Measurements from ENCODE around the gene FMO2. TPM values are rescaled to one million over a fixed set of nuclear protein-coding genes. Genes with fewer than 3 reads are reported as not detected.
"Not testable (repeated sequence)": the region's sequence is repeated elsewhere in the genome, so short reads cannot be mapped to it uniquely, and the experiment has no call there.

The FMO2 gene
- polyA plus RNA-seq, 3 donors: 1.1 to 2.4 (median 1.7) TPM

DNA sequence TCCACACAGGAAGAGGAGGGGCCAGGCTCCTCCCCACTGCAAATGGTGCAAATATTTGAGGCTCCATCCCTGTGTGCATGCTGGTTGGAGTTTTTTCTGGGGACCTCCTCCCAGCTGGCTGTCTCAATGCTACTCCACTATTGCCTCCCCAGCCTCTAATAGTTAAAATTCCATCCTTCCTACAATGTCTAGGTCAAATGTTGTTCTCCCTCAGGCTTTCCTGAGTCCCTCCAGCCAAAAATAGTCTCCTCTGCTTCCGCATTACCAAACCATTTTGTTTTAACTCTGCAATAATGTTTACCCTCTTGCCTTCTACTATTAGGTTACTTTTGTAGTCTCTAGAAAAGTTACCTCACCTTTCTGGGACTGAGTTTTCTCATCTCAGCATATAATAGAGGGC lies 33.6 kb downstream of the FMO2 start:
- no peak for DNase-seq (ENCODE audit: low read depth in 3 of 3, low spot score in 2 of 3)

- DNase-seq (ENCODE audit: low read depth in 3 of 3, low spot score in 2 of 3): no peak
Measured at GRCh38 chr1:171219346-171220080, 34.4 kb downstream of the FMO2 start.

DNA sequence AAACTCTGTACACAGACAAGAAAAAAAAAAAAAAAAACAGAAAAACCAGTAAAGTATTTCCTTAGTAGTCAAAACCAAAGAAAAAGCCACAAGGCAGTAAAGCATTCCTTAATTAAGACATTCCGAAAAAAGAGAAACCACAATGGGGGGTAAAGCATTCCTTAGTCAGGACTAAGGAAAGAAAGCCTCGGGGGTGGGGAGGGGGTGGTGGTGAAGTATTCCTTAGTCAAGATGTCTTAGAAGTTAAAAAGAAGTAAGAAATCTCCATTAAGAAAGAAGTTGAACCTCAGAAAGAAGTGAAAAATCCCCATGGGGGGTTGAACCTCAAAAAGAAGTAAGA lies 35.0 kb downstream of the FMO2 start:
- DNase-seq (ENCODE audit: low read depth in 3 of 3, low spot score in 2 of 3): no peak

DNA sequence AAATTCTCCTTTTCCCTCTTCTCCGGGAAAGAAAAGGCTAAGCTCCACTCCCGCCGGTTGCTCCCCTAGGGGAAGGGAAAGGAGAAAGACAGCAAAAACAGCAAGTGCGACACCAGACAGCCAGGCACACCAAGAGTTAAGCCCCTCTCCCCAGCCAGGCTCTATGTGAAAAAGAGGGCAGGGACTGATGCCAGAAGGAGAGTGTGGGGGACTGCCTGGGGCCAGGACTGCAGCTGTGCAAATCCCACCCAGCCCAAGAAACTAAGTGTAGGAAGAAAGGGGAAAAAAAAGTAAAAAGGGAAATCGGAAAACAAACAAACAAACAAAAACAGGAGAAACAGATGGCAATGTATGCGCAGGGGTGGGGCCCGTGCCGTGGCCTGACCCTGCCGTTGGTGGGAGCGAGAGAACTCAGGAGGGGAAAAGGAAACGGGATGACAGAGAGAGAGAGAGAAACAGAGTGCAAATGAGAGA lies 35.5 kb downstream of the FMO2 start:
- DNase-seq (ENCODE audit: low read depth in 3 of 3, low spot score in 2 of 3): peak in 1 of 3 donors; percentile 45

DNA sequence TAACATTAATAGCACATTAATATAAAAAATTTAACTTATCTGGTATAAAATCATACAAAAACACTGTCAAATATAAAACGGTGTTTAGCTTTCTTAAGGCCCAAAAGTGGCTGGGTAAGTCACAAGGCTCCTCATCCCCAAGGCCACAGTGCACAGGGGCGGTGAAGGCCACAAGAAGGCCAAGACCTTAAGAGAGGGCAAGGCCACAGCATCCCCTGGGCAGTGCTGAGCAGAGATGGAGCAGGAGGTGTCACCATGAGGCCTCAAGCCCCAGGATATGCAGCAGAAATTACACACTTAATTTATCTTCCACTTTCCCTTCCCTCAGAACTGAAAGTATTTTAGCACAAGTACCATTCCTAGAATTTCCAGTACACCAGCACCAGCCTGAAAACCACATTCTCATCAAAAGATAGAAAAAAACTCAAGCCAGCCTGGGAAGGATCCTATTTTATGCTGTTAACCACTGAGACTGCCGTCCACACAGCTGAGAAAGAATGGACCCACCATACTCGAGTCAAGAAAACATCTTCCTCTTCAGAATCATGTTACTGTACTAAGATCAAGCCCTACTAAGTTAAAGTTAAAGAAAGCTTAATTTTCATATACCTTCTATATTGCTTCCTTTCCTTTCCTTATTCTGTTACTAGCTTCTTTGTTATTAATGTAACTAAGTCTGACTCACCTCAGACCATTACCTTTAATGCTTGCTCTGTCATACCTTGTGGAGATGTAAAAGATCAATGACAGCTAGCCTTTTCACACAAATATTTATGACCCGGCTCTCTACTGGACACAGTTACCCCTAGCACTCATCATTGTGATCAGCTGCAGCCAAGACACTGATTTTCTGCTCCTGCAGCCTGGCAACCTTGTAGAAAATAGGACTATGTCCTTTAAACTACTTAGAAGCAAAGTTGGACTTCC lies 36.8 kb downstream of the FMO2 start:
- DNase-seq (ENCODE audit: low read depth in 3 of 3, low spot score in 2 of 3): no peak

DNA sequence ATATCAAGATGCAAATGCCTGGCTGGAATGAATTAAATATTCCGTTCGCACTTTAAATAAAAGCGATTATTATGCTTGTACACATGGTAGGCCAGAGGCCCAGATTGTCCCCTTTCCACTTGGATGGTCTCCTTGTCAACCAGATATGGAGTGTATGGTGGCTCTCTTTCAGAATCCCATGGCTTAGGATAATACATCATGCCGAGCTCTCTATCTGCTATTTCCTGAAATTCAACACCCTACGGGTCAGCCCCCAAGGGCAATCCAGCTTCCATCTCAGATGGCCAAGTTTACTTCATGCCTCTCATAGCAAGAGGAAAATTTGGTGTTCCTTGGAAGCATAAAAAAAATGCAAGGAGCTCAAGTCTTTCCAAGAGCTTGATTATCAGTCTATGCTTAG lies 37.8 kb downstream of the FMO2 start:
- peak in 1 of 3 donors; percentile 32 for DNase-seq (ENCODE audit: low read depth in 3 of 3, low spot score in 2 of 3)

- DNase-seq (ENCODE audit: low read depth in 3 of 3, low spot score in 2 of 3): not testable (repeated sequence)
Measured at GRCh38 chr1:171224257-171224656, 39.2 kb downstream of the FMO2 start.

GRCh38 chr1:171226747-171227370 lies 41.8 kb downstream of the FMO2 start:
- DNase-seq (ENCODE audit: low read depth in 3 of 3, low spot score in 2 of 3): no peak

DNA sequence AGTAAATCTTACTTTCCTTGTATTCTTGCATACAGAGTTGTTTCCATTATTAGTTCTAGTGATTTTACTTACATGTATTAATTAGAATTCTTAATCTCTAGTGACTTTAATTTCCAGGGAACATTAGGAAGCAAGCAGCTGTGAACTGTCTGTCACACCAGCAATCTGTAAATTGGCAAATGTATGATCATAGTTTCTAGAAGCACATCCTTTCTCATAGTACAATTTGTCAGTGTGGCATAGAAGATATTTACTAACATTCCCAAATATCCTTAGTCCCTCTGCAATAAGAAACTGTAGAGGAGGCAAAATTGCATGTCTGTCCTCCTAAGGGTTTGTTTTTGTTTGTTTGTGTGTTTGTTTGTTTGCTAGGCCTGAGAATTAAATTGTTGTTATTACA lies 46.2 kb downstream of the FMO2 start:
- DNase-seq (ENCODE audit: low read depth in 3 of 3, low spot score in 2 of 3): no peak

- DNase-seq (ENCODE audit: low read depth in 3 of 3, low spot score in 2 of 3): no peak
Measured at GRCh38 chr1:171233183-171233582, 48.1 kb downstream of the FMO2 start.

DNA sequence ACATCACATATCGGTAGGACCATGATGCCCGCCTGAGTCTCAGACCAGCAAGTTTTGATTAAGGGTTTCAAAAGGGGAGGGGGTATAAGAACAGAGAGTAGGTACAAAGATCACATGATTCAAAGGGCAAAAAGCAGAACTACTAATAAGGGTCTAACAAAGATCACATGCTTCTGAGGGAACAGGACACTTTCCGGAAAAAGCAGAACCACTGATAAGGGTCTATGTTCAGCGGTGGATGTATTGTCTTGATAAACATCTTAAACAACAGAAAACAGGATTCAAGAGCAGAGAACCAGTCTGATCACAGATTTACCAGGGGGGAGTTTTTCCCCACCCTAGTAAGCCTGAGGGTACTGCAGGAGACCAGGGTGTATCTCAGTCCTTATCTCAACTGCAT lies 51.1 kb downstream of the FMO2 start:
- DNase-seq (ENCODE audit: low read depth in 3 of 3, low spot score in 2 of 3): not testable (repeated sequence)

DNA sequence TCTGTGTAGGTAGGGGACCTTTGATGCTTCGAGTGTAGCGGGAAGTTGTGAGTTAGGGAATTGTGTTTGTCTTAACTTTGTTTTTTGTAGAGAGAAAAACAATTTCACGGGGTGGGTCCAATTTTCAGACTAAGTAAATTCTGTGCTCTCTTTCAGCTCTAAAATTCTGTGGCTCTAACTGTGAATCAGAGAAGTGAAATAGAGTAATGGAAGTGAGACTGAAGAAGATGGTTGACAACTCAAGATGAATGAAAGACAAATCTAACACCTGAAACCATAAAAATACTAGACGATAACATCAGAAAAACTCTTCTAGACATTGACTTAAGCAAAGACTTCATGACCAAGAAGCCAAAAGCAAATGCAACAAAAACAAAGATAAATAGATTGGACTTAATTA lies 58.8 kb downstream of the FMO2 start:
- no peak for DNase-seq (ENCODE audit: low read depth in 3 of 3, low spot score in 2 of 3)

DNA sequence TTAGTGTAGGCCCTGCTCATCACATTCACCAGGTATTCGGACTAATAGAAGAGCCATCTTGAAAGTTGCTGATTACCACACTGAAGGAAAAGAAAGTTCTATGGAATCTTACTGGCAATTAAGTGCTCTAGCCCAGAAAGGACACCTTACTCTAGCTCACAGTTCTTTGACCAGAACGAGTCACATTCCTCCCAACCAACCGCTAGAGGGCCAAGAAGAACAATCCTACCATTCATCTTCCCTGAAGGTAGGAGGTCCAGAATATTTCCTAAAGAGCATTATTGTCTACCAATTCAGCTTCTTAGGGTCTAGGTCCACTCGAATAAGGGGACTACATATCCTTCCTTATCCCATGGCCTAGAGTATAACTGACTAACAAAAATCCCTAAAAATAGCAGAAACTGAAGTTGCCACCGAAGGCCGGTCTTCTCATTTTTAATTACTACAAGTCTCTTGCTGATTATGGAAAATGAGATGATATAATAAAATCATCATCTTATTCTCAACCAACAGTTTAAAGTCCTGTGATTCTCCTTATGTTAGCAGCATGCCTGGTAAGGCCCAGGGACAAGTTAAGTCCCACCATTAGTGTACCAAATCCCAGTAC lies 60.5 kb downstream of the FMO2 start:
- no peak for DNase-seq (ENCODE audit: low read depth in 3 of 3, low spot score in 2 of 3)

DNA sequence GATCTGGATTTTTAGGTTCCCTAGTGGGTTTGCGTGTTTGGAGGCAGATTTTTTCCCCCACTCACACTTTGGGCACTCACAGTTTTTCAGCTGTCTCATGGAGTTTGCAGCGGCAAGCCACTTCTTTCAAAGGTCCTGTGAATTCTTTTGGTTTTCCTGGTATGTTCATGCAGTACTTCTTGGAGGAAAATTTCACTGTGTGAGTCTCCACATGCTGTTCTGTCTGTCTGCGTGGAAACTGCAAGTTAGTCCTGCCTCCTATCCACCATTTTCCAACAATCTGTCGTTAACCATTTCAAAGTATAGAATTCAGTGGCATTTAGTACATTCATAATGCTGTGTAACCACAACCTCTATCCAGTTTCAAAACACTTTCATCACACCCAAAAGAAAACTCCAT lies 62.4 kb downstream of the FMO2 start:
- no peak for DNase-seq (ENCODE audit: low read depth in 3 of 3, low spot score in 2 of 3)

DNA sequence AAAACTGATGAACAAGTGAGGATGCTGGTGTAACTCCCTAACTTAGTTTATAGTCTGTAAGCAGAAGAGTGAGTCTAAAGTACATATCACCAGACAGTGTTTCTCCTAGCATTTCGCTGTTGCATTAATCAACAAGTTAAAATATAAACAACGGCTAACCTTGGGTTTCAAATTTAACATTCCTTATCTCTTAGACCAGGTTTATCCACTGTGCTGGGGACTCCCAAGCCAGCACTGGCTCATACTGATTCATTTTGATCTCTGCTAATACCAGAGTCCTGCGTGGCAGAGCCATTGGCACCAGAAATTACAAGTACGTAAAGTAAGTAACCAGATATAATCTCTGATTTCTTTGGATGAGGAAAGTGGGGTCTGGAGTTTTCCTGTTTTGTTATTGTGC lies 63.2 kb downstream of the FMO2 start, which contains the start of gene FMO1:
Gene FMO1, plus strand, starts transcription at position 193 of the 400 bp plus-strand sequence. CDS start 9,594 bp downstream, outside the sequence.
- DNase-seq (ENCODE audit: low read depth in 3 of 3, low spot score in 2 of 3): no peak

- DNase-seq (ENCODE audit: low read depth in 3 of 3, low spot score in 2 of 3): no peak
Measured at GRCh38 chr1:171248841-171249240, 63.7 kb downstream of the FMO2 start.

GRCh38 chr1:171250263-171250662 lies 65.2 kb downstream of the FMO2 start:
- no peak for DNase-seq (ENCODE audit: low read depth in 3 of 3, low spot score in 2 of 3)

- no peak for DNase-seq (ENCODE audit: low read depth in 3 of 3, low spot score in 2 of 3)
Measured at GRCh38 chr1:171251042-171251951, 66.2 kb downstream of the FMO2 start.

DNA sequence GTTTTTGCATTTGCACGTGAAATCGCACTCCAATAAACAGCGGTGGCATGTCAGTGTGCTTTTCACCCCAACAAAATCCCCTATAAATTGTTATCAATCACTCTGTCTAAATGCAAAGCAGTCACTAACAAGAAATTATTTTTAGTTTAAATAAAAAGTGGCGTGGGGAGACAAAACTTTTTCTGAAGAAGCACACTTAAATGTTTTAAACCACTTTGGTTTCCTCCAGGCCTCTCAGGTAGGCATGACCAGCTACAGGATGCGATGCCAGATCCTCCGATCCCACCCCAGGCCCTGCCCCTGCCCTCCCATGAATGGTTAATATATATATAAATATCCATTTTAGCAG lies 66.8 kb downstream of the FMO2 start:
- no peak for DNase-seq (ENCODE audit: low read depth in 3 of 3, low spot score in 2 of 3)

- no peak for DNase-seq (ENCODE audit: low read depth in 3 of 3, low spot score in 2 of 3)
Measured at GRCh38 chr1:171252482-171252881, 67.4 kb downstream of the FMO2 start.
